B cell (primary cell): Measurements from ENCODE around the gene WDFY4. TPM values are rescaled to one million over a fixed set of nuclear protein-coding genes. Genes with fewer than 3 reads are reported as not detected.

ENCODE experiments used
- ATAC-seq: fragments of 200-7000 bp; cut with Tn5 transposase; one replicate; pipeline ENCODE4 v1.10.0; 2021; ENCODE audit warnings: low read depth, mild to moderate bottlenecking, moderate number of reproducible peaks, moderate library complexity
- CTCF ChIA-PET: fragments of 350-600 bp; sonication (Branson Sonifier 250); formaldehyde crosslinking; loops from one replicate; lab custom pipeline; 2021; ENCODE audit warnings: antibody characterized with exemption, inconsistent platforms; lab: Charles Lee
- POLR2A ChIA-PET: fragments of 350-600 bp; sonication (Branson Sonifier 250); formaldehyde crosslinking; loops from one replicate; lab custom pipeline; 2021; ENCODE audit warnings: antibody characterized with exemption; lab: Charles Lee
- DNase-seq: peaks from one replicate; pipeline ENCODE4 v3.0.0; 2013
- H2AFZ ChIP-seq: 2 replicates; pipeline ENCODE4 v1.6.1; 2012; ENCODE audit warnings: mild to moderate bottlenecking, low read depth, low read length; ENCODE audit not compliant: insufficient read depth, poor library complexity, severe bottlenecking
- H3K27ac ChIP-seq, 2 donors: 1 replicate in 1 of 2; 2 replicates in 1 of 2; pipeline ENCODE4 v1.5.1; 2012 to 2013; ENCODE audit warnings: low read length in 2 of 2, mild to moderate bottlenecking in 2 of 2, moderate library complexity in 1 of 2
- H3K27me3 ChIP-seq, 4 experiments: fragments of 200-600 bp in 1 of 4; sonication (generic) in 1 of 4; replicated peaks in 1 of 4; 1 replicate in 2 of 4; 2 replicates in 2 of 4; pipeline versions ENCODE4 v1.6.1 to v1.7.0; 2013 to 2016; ENCODE audit warnings: low read length in 3 of 4, mild to moderate bottlenecking in 2 of 4, mixed read lengths in 1 of 4, moderate library complexity in 1 of 4; ENCODE audit not compliant: insufficient read depth in 4 of 4, control insufficient read depth in 3 of 4; ENCODE audit errors: control extremely low read depth in 1 of 4
- H3K36me3 ChIP-seq, 2 experiments: replicated peaks in 1 of 2; 1 replicate in 1 of 2; 2 replicates in 1 of 2; pipeline versions ENCODE4 v1.6.1 to v1.7.1; 2013; ENCODE audit warnings: low read length in 1 of 2; ENCODE audit not compliant: insufficient read depth in 2 of 2, control insufficient read depth in 1 of 2; ENCODE audit errors: control extremely low read depth in 1 of 2, extremely low read depth in 1 of 2
- H3K4me1 ChIP-seq, 2 donors: fragments of 200-600 bp in 1 of 2; sonication (generic) in 1 of 2; 1 replicate in 1 of 2; 2 replicates in 1 of 2; pipeline versions ENCODE4 v1.5.1 to v1.6.1; 2013 to 2017; ENCODE audit warnings: low read length in 2 of 2; ENCODE audit not compliant: control insufficient read depth in 2 of 2, insufficient read depth in 2 of 2
- H3K4me2 ChIP-seq: replicated peaks from 2 replicates; pipeline ENCODE3; 2012; ENCODE audit warnings: mild to moderate bottlenecking, low read depth, low read length; ENCODE audit not compliant: poor library complexity, severe bottlenecking
- H3K4me3 ChIP-seq, 5 experiments: fragments of 200-600 bp in 1 of 5; sonication (generic) in 1 of 5; 1 replicate in 3 of 5; 2 replicates in 2 of 5; pipeline versions ENCODE4 v1.5.1 to v1.7.0; 2011 to 2016; ENCODE audit warnings: low read length in 4 of 5, mild to moderate bottlenecking in 4 of 5, low read depth in 2 of 5, control low read depth in 1 of 5, moderate library complexity in 1 of 5; ENCODE audit not compliant: insufficient read depth in 1 of 5; ENCODE audit errors: control extremely low read depth in 1 of 5, extremely low read depth in 1 of 5
- H3K79me2 ChIP-seq: fragments of 200-600 bp; sonication (generic); one replicate; pipeline ENCODE4 v1.6.0; 2016; ENCODE audit warnings: low read length; ENCODE audit not compliant: control insufficient read depth, insufficient read depth
- H3K9ac ChIP-seq: fragments of 200-600 bp; sonication (generic); 2 replicates; pipeline ENCODE4 v1.6.1; 2017; ENCODE audit warnings: mild to moderate bottlenecking, low read length, moderate library complexity
- H3K9me3 ChIP-seq, 3 donors: one replicate each; pipeline versions ENCODE4 v1.6.1 to v1.7.1; 2013; ENCODE audit warnings: low read length in 2 of 3; ENCODE audit not compliant: control insufficient read depth in 2 of 3, insufficient read depth in 1 of 3; ENCODE audit errors: control extremely low read depth in 1 of 3
- H4K20me1 ChIP-seq: 2 replicates; pipeline ENCODE4 v1.6.0; 2012; ENCODE audit warnings: mild to moderate bottlenecking, low read length; ENCODE audit not compliant: insufficient read depth, control insufficient read depth, poor library complexity, severe bottlenecking
- H3K27ac Mint-ChIP-seq: one replicate; pipeline ENCODE4 v1.8.0; 2021; ENCODE audit warnings: mixed read lengths
- H3K27me3 Mint-ChIP-seq: one replicate; pipeline ENCODE4 v1.8.0; 2021; ENCODE audit warnings: mixed read lengths
- H3K4me1 Mint-ChIP-seq: one replicate; pipeline ENCODE4 v1.8.0; 2021; ENCODE audit warnings: mixed read lengths
- H3K4me3 Mint-ChIP-seq: one replicate; pipeline ENCODE4 v1.8.0; 2021; ENCODE audit warnings: mixed read lengths
- H3K9me3 Mint-ChIP-seq: one replicate; pipeline ENCODE4 v1.8.0; 2022; ENCODE audit warnings: mixed read lengths; ENCODE audit not compliant: insufficient read depth
- CTCF ChIP-seq: fragments of 200-600 bp; IDR thresholded peaks from one replicate; pipeline ENCODE4 v1.8.0; 2022; ENCODE audit warnings: antibody characterized with exemption, mild to moderate bottlenecking
- EZH2 ChIP-seq: IDR thresholded peaks from 2 replicates; pipeline ENCODE4 v1.6.1; 2012; ENCODE audit warnings: borderline replicate concordance, low read depth, mild to moderate bottlenecking, moderate library complexity, low read length; ENCODE audit not compliant: insufficient read depth, poor library complexity, severe bottlenecking
- WGBS: methylation state at CpG from one replicate; pipeline ENCODE4 v1.1.5; 2013; ENCODE audit warnings: missing lambda C conversion rate; ENCODE audit not compliant: insufficient coverage; 5-methylcytosine and 5-hydroxymethylcytosine counted together
- intact Hi-C: fragments of 100-400 bp; cut with micrococcal nuclease; formaldehyde crosslinking; loops from one replicate; pipeline ENCODE4 v1.10.0; 2022
- polyA plus RNA-seq: library from polyadenylated mRNA; depleted of rRNA; stranded (reverse); fragments of >200 nt; gene quantifications from 2 replicates; pipeline ENCODE4 v1.2.3, GENCODE V29; 2012
- total RNA-seq, 2 donors: library from RNA; stranded (reverse); fragments of 120-200 nt in 1 of 2; gene quantifications; 1 replicate in 1 of 2; 2 replicates in 1 of 2; pipeline versions ENCODE4 v1.2.3 to v1.2.4, GENCODE V29; 2013 to 2022

WDFY4 gene
- total and polyA plus RNA-seq, 2 donors (not counting 1 experiment from before 2014, with no cell fraction given), result 262 to 560 TPM

DNA sequence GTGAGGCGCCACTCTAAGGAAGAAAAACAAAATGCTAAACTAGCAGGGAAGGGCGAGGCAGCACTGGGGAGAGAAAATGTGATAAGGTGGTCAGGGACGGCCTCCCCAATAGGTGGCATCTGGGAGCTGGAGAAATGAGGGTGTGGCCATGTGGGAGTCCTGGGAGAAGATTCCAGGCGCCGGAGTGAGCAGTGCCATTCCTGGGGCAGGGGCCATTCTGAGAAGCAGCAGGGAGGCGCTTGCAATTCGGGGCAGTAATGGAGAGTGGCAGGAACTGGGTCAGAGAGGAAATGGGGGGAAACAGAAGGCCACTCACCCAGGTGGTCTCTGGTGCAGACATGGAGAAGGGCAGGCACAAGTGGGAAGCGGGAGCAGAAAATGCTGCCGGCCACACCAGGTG lies 316.7 kb downstream of the WDFY4 start:
- Histone ChIP-seq H3K4me2 (no peak overlapping the region), H3K4me1 (no peaks in the 10 kb centered on the region), H3K9ac (no peak overlapping the region), H3K27me3 (peaks cover 0 to 2% (median 0%) of the 10 kb centered on the region in 4 experiments), H3K27ac (no peak overlapping the region), H2AFZ (no peak overlapping the region), H3K4me3 (no peak overlapping the region), H3K9me3 (peaks cover 0 to 4% (median 0%) of the 10 kb centered on the region in 3 donors), H4K20me1 (no peaks in the 10 kb centered on the region), H3K36me3 (no peaks in the 10 kb centered on the region), H3K79me2 (no peaks in the 10 kb centered on the region)
- no peak for DNase-seq
- ChIA-PET POLR2A (no interaction called here), CTCF (no interaction called here)
- WGBS, result 96% methylated on average over 9 of the region's 9 CpGs
- Mint-ChIP-seq H3K27ac (no peak overlapping the region), H3K9me3 (no peaks in the 10 kb centered on the region), H3K4me1 (no peaks in the 10 kb centered on the region), H3K4me3 (no peak overlapping the region), H3K27me3 (peaks cover 4% of the 10 kb centered on the region)
- TF ChIP-seq EZH2 (no peak), CTCF (no peak)
- no peak for ATAC-seq
- intact Hi-C loops, result no loop called here

GRCh38 chr10:49001870-49002672 lies 317.4 kb downstream of the WDFY4 start:
- H3K9me3 Mint-ChIP-seq, result no peaks in the 10 kb centered on the region
- ATAC-seq (no peak), DNase-seq (no peak)
- no peak overlapping the region for H3K27ac Mint-ChIP-seq
- H3K4me2 ChIP-seq, result no peak overlapping the region
- POLR2A ChIA-PET, result no interaction called here
- no peak overlapping the region for H3K4me3 Mint-ChIP-seq
- H3K27me3 Mint-ChIP-seq, result peaks cover 4% of the 10 kb centered on the region
- H3K4me3 ChIP-seq, result no peak overlapping the region
- peaks cover 0 to 4% (median 0%) of the 10 kb centered on the region in 3 donors for H3K9me3 ChIP-seq
- no peak overlapping the region for H2AFZ ChIP-seq
- TF ChIP-seq EZH2 (no peak), CTCF (no peak)
- peaks cover 0 to 2% (median 0%) of the 10 kb centered on the region in 4 experiments for H3K27me3 ChIP-seq
- no peaks in the 10 kb centered on the region for H3K4me1 Mint-ChIP-seq
- H3K4me1 ChIP-seq, result no peaks in the 10 kb centered on the region
- no peaks in the 10 kb centered on the region for H3K79me2 ChIP-seq
- no peak overlapping the region for H3K9ac ChIP-seq
- H3K27ac ChIP-seq, result no peak overlapping the region
- WGBS, result 68% methylated on average over 16 of the region's 17 CpGs
- H3K36me3 ChIP-seq, result no peaks in the 10 kb centered on the region
- intact Hi-C loops, result no loop called here
- CTCF ChIA-PET, result no interaction called here
- H4K20me1 ChIP-seq, result no peaks in the 10 kb centered on the region
